Glomerular endothelial cell (primary cell): ENCODE results near the gene TOX2. TPM values are rescaled to one million over a fixed set of nuclear protein-coding genes. Genes with fewer than 3 reads are reported as not detected.

Source experiments
- DNase-seq: peaks from one replicate; pipeline ENCODE4 v3.0.0-alpha.2; 2011; ENCODE audit warnings: low read depth, low spot score; ENCODE audit errors: extremely low read depth
- total RNA-seq: library from RNA; depleted of rRNA; stranded (reverse); fragments of >200 nt; gene quantifications from 2 replicates; pipeline ENCODE4 v1.2.3, GENCODE V29; 2015

Gene TOX2
- total RNA-seq, 1 donor from 2014 or later: 29.1 TPM

- DNase-seq: no peak
Observed at GRCh38 chr20:44115762-44116644, 201.4 kb downstream of the TOX2 start.

GRCh38 chr20:44117296-44118184, 202.9 kb downstream of the TOX2 start:
- DNase-seq: no peak

GRCh38 chr20:44118185-44119033, 203.8 kb downstream of the TOX2 start:
- no peak for DNase-seq

Other genes with a start within 250 kb of the TOX2 start
- 8.9 and 21.4 TPM in 2 replicates for gene MYBL2, start 247.7 kb upstream of the TOX2 start, total RNA-seq
- not detected in 2 replicates for gene GTSF1L, start 187.8 kb upstream of the TOX2 start, total RNA-seq